GM18517 (cell line): Measurements from ENCODE around the gene LIN7C.
"Not testable (repeated sequence)": the region's sequence is repeated elsewhere in the genome, so short reads cannot be mapped to it uniquely, and the experiment has no call there.

Source experiments
- ATAC-seq: cut with Tn5 transposase; IDR thresholded peaks from one replicate; pipeline ENCODE4 v1.9.1; 2021; ENCODE audit warnings: mild to moderate bottlenecking, moderate library complexity; ENCODE audit not compliant: unreplicated experiment

The LIN7C gene

DNA sequence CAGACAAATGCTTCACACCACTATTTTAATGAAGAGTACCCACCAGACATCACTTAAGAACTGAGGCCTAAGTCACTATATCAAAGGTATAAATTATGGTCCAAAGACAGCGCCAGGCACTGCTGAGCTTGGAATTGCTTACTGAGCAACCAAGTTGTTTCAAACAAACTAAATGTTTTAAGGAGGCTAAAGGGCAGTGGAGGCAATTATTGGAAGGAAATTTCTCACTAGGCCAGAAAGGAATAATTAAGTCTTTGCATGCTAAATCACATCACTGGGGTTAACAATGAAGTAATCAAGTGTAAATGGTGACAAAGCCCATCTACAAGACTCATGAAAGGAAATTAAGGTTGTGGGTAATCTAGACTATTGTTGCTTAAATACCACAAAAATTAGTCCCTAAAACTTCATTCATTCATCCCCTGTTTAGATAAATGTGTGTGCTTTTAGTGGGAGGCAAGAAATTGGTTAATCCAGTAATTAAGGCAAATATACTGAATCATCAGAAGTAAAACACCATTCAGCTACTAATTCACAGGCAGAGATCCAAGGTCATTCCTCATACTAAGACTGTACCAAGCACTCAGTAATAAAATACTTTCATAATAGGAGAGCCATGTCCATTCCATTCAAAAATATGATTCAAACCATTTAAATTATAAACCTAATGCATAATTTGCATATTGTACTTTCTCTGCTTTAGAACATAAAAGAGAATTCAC is 55.2 kb downstream of the LIN7C start:
- no peak for ATAC-seq

DNA sequence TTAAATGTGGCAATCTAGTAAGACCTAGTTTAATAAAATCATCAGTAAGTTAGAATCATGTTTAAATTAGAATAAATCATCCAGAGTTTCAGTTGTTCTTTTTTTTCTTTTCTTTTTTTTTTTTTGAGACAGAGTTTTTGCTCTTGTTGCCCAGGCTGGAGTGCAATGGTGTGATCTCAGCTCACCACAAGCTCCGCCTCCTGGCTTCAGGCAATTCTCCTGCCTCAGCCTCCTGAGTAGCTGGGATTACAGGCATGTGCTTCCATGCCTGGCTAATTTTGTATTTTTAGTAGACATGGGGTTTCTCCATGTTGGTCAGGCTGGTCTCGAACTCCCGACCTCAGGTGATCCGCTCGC is 58.4 kb downstream of the LIN7C start:
- ATAC-seq: not testable (repeated sequence)

DNA sequence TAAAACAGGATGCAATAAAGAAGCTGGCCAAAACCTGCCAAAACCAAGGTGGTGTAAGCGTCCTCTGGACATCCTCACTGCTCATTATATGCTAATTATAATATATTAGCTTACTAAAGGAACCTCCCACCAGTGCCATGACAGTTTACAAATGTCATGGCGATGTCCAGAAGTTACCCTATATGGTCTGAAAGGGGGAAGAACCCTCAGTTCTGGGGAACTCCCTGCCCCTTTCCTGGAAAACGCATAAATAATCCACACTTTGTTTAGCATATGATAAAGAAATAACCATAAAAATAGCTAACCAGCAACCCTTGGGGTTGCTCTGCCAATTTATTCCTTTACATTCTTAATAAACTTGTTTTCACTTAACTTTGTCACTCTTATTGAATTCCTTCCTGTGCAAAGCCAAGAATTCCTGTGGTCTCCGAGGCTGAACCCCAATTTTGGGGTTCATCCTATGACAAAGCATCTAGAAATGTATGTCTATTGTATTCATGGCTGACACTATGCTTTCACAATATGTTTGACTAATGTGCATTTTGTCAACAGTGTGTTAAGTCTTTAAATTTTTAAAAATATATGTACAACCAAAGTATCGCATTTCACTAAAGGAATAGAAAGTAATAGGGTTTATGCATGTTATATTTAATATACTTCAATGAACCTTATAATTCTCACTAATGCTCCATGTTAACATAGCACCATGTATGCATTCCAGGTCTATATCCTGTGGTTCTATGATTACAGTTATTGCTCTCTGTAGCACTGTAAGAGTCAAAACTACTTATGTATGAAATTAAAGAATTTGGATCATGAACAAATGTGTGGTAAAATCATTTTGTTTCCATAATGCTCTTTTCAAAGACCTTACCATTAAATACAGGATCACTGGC is 59.0 kb downstream of the LIN7C start:
- ATAC-seq: no peak

DNA sequence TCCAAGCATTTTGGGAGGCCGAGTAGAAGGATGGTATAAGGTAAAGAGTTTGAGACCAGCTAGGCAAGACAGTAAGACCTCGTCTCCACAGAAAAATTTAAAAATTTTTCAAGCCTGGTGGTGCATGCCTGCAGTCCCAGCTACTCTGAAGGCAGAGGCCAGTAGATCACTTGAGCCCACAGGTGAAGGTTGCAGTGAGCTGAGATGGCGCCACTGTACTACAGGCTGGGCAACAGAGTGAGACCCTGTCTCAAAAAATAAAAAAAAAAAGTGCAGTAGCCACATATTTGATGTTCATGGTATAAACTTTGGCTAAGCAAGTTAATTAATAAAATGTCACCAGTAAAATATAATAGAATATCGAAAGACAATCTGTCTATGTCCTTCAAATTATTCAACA is 60.9 kb downstream of the LIN7C start:
- no peak for ATAC-seq

DNA sequence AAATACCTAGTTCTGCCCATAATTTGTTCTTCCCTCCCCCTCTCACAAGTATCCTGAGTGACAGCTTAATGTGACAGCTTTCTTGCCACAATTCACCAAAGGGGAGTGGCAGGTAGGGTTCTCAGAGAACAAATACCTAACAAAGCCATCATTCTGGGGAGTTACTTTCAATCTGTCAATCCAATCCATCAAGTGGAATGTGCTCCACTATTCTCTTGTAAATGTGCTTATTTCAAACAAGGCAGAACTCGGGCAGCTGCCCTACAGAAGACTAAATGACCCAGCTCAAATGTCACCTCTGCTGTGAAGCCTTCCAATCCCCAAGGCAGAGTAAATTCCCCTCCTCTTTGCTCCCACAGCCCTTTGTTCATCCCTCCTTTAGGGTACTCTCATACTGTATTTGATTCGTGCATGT is 61.8 kb downstream of the LIN7C start:
- ATAC-seq: no peak
